A549 (cell line): ENCODE results near the gene GRHL3. TPM values are rescaled to one million over a fixed set of nuclear protein-coding genes. Genes with fewer than 3 reads are reported as not detected.

Source experiments
- ATAC-seq, 2 experiments: fragments of 200-7000 bp in 1 of 2; fragments of >200 bp in 1 of 2; cut with Nextera tagmentation in 1 of 2; cut with Tn5 transposase in 1 of 2; 3 replicates each; pipeline versions ENCODE4 v1.8.0 to v1.9.1; 2018 to 2020; ENCODE audit warnings: mild to moderate bottlenecking in 1 of 2, moderate library complexity in 1 of 2
- CTCF ChIA-PET: fragments of 300-600 bp; sonication (Branson Sonifier 250); formaldehyde crosslinking; extraction: SDS; loops from one replicate; lab custom pipeline; 2021; ENCODE audit warnings: antibody characterized with exemption, inconsistent platforms; lab: Yijun Ruan, JAX
- POLR2A ChIA-PET: fragments of 350-600 bp; formaldehyde crosslinking; extraction: SDS; loops from one replicate; lab custom pipeline; 2021; ENCODE audit warnings: antibody characterized with exemption, inconsistent platforms; lab: Yijun Ruan, JAX
- DNase-seq, 2 experiments: peaks; one replicate each; pipeline versions ENCODE4 v3.0.0 to v3.0.0-alpha.2; 2011 to 2016; ENCODE audit warnings: low read depth in 1 of 2, low spot score in 1 of 2
- FAIRE-seq: peaks from 2 replicates; lab custom pipeline; 2011; peaks lifted over from hg19 to GRCh38; lab: Jason Lieb, UNC
- H3K27ac ChIP-seq, 2 experiments: fragments of >200 bp; sonication (Bioruptor Twin); formaldehyde crosslinking; 3 replicates each; pipeline ENCODE4 v1.5.1; 2016 to 2017
- H3K4me1 ChIP-seq: fragments of >200 bp; sonication (Bioruptor Twin); formaldehyde crosslinking; 3 replicates; pipeline ENCODE4 v1.6.1; 2016
- H3K4me2 ChIP-seq: fragments of >200 bp; sonication (Bioruptor Twin); formaldehyde crosslinking; 3 replicates; pipeline ENCODE4 v1.6.1; 2016
- H3K4me3 ChIP-seq: fragments of >200 bp; sonication (Bioruptor Twin); formaldehyde crosslinking; 3 replicates; pipeline ENCODE4 v1.5.1; 2016
- H3K9me3 ChIP-seq: fragments of >200 bp; sonication (Bioruptor Twin); formaldehyde crosslinking; 3 replicates; pipeline ENCODE4 v1.6.1; 2016
- BHLHE40 ChIP-seq: IDR thresholded peaks from 2 replicates; pipeline ENCODE4 v1.6.1; 2012; ENCODE audit warnings: low read depth, low read length, inconsistent platforms
- CEBPB ChIP-seq, 2 experiments: fragments of >200 bp in 1 of 2; sonication (Bioruptor Twin) in 1 of 2; formaldehyde crosslinking in 1 of 2; IDR thresholded peaks; 2 replicates each; pipeline ENCODE4 v1.6.1; 2012 to 2016
- CHD4 ChIP-seq: fragments of 200-600 bp; sonication (generic); IDR thresholded peaks from 2 replicates; pipeline ENCODE4 v1.6.1; 2016; ENCODE audit warnings: antibody characterized with exemption, mild to moderate bottlenecking, borderline replicate concordance
- CTCF ChIP-seq: fragments of >200 bp; sonication (Bioruptor Twin); formaldehyde crosslinking; IDR thresholded peaks from 3 replicates; pipeline ENCODE4 v1.5.1; 2016
- E2F6 ChIP-seq: IDR thresholded peaks from 2 replicates; pipeline ENCODE4 v1.6.1; 2012; ENCODE audit warnings: low read depth, borderline replicate concordance
- EHMT2 ChIP-seq: fragments of 200-600 bp; sonication (generic); IDR thresholded peaks from 2 replicates; pipeline ENCODE4 v1.6.1; 2016; ENCODE audit warnings: antibody characterized with exemption, low read depth, mild to moderate bottlenecking, moderate library complexity
- FOSL2 ChIP-seq, 2 experiments: fragments of 450-650 bp in 1 of 2; fragments of >200 bp in 1 of 2; sonication (Bioruptor Twin) in 1 of 2; formaldehyde crosslinking; IDR thresholded peaks; 2 replicates each; pipeline versions ENCODE4 v1.5.0 to v1.6.1; 2016 to 2020; ENCODE audit warnings: mild to moderate bottlenecking in 1 of 2, moderate library complexity in 1 of 2
- FOXS1 ChIP-seq: fragments of 250-450 bp; sonication (Bioruptor Pico); IDR thresholded peaks from 2 replicates; pipeline ENCODE4 v1.5.0; 2020; ENCODE audit warnings: mild to moderate bottlenecking, moderate library complexity
- GATA3 ChIP-seq: IDR thresholded peaks from 2 replicates; pipeline ENCODE4 v1.6.1; 2012; ENCODE audit warnings: borderline replicate concordance
- HDAC2 ChIP-seq: fragments of 200-600 bp; sonication (generic); IDR thresholded peaks from 2 replicates; pipeline ENCODE4 v1.6.1; 2016
- JUNB ChIP-seq: fragments of >200 bp; sonication (Bioruptor Twin); formaldehyde crosslinking; IDR thresholded peaks from 2 replicates; pipeline ENCODE4 v1.6.1; 2016
- MAFK ChIP-seq: fragments of 450-650 bp; IDR thresholded peaks from 2 replicates; pipeline ENCODE4 v1.6.1; 2014; ENCODE audit not compliant: partially characterized antibody
- MAX ChIP-seq: IDR thresholded peaks from 2 replicates; pipeline ENCODE4 v1.6.1; 2012
- PBX3 ChIP-seq: IDR thresholded peaks from 2 replicates; pipeline ENCODE4 v1.6.1; 2012
- PHF8 ChIP-seq: fragments of 200-600 bp; sonication (generic); IDR thresholded peaks from 2 replicates; pipeline ENCODE4 v1.6.1; 2016; ENCODE audit warnings: low read depth, mild to moderate bottlenecking, antibody characterized with exemption, moderate library complexity, borderline replicate concordance
- POLR2AphosphoS2 ChIP-seq: conservative IDR thresholded peaks from 2 replicates; pipeline ENCODE4 v1.6.1; 2012; ENCODE audit warnings: low read length, improper control_type of control experiment, inconsistent platforms
- RARB ChIP-seq: fragments of 250-450 bp; sonication (Bioruptor Pico); IDR thresholded peaks from 2 replicates; pipeline ENCODE4 v1.8.0; 2021; ENCODE audit warnings: mild to moderate bottlenecking, moderate library complexity
- REST ChIP-seq: fragments of 200-600 bp; sonication (generic); IDR thresholded peaks from 2 replicates; pipeline ENCODE4 v1.6.1; 2016; ENCODE audit warnings: antibody characterized with exemption, mild to moderate bottlenecking, moderate library complexity
- SMC3 ChIP-seq: fragments of >200 bp; sonication (Bioruptor Twin); formaldehyde crosslinking; IDR thresholded peaks from 3 replicates; pipeline ENCODE4 v1.6.1; 2018; ENCODE audit warnings: inconsistent platforms
- TFCP2L1 ChIP-seq: fragments of 250-450 bp; sonication (Bioruptor Pico); IDR thresholded peaks from 2 replicates; pipeline ENCODE4 v1.5.0; 2021; ENCODE audit warnings: mild to moderate bottlenecking
- USF2 ChIP-seq: fragments of 450-650 bp; IDR thresholded peaks from 2 replicates; pipeline ENCODE4 v1.6.1; 2014; ENCODE audit warnings: antibody characterized with exemption
- ZFP36 ChIP-seq: fragments of 450-650 bp; IDR thresholded peaks from 2 replicates; pipeline ENCODE4 v1.6.1; 2014; ENCODE audit warnings: borderline replicate concordance; ENCODE audit not compliant: partially characterized antibody
- ZSCAN20 ChIP-seq: fragments of 250-450 bp; sonication (Bioruptor Pico); IDR thresholded peaks from 2 replicates; pipeline ENCODE4 v1.8.0; 2022; ENCODE audit warnings: mild to moderate bottlenecking, moderate library complexity
- WGBS: methylation state at CpG from one replicate; pipeline ENCODE4 v1.1.6; 2017; ENCODE audit errors: missing lambda C conversion rate; 5-methylcytosine and 5-hydroxymethylcytosine counted together
- polyA plus RNA-seq, 4 experiments: library from polyadenylated mRNA; depleted of rRNA in 3 of 4; stranded (reverse); fragments of >200 nt; fragmentation: RNase III in 1 of 4; extraction: RNeasy Plus Mini Kit Qiagen cat#74134 plus additional on column Dnase treatment in 1 of 4; gene quantifications; 2 replicates in 3 of 4; 3 replicates in 1 of 4; pipeline ENCODE4 v1.2.3, GENCODE V29; 2011 to 2017

GRHL3 gene
- polyA plus RNA-seq, 2 of the 4 experiments (the other 2 are of a cell fraction) = 0.58 to 1.6 TPM

- no peak overlapping the region for H3K4me2 ChIP-seq
- ATAC-seq = no peak
- 0 out of 6 replicates have a peak overlapping the region, but pooled peaks of 1 of the 2 experiments have one; percentile 11 for H3K27ac ChIP-seq
- no peak overlapping the region for H3K4me3 ChIP-seq
- CTCF ChIA-PET = interaction anchor here (0.7 to 23.6 kb wide), 7 partner anchors 12 to 236 kb away, joined by 3 to 748 read pairs (median 3); no protein-coding TSS in a partner anchor
- no peak for TF ChIP-seq JUNB
- no peak for TF ChIP-seq MAFK
- no peak for TF ChIP-seq EHMT2
- TF ChIP-seq MAX = no peak
- no peak for TF ChIP-seq ZSCAN20 (CRISPR knock-in tag)
- no peak for TF ChIP-seq USF2
- no peak for TF ChIP-seq BHLHE40
- no peak for TF ChIP-seq PBX3
- no peak for TF ChIP-seq FOSL2 (IDR thresholded peaks at IDR 0.05)
- no peak for TF ChIP-seq FOSL2 (CRISPR knock-in tag; IDR thresholded peaks at IDR 0.05)
- TF ChIP-seq SMC3 = no peak
- no peak for TF ChIP-seq FOXS1
- TF ChIP-seq RARB (CRISPR knock-in tag) = no peak
- TF ChIP-seq TFCP2L1 (CRISPR knock-in tag) = no peak
- TF ChIP-seq REST = no peak
- TF ChIP-seq, all 56 proteins: peak for 0
- Histone ChIP-seq H3K9me3 (no peaks in the 10 kb centered on the region), H3K4me1 (peaks cover 31% of the 10 kb centered on the region)
- DNase-seq (no peak), FAIRE-seq (no peak)
- POLR2A ChIA-PET = no interaction called here
- WGBS = 93% methylated on average over 9 of the region's 9 CpGs
Observed at GRCh38 chr1:24386241-24386640, 67.1 kb downstream of the GRHL3 start.

- no peak for TF ChIP-seq CEBPB (IDR thresholded peaks at IDR 0.05)
- TF ChIP-seq RARB (CRISPR knock-in tag) = no peak
- no peak for TF ChIP-seq GATA3
- TF ChIP-seq POLR2AphosphoS2 = no peak
- TF ChIP-seq USF2 = no peak
- no peak for TF ChIP-seq CTCF
- TF ChIP-seq E2F6 = no peak
- TF ChIP-seq HDAC2 = no peak
- TF ChIP-seq PHF8 = no peak
- TF ChIP-seq ZFP36 = no peak
- TF ChIP-seq CHD4 = no peak
- H3K9me3 ChIP-seq = no peaks in the 10 kb centered on the region
- H3K4me2 ChIP-seq = no peak overlapping the region
- peak overlapping the region; percentile 17 to 56; a peak in 3 of 6 replicates for H3K27ac ChIP-seq
- no peak overlapping the region for H3K4me3 ChIP-seq
- 95% methylated on average over 11 of the region's 11 CpGs for WGBS
- POLR2A ChIA-PET = no interaction called here
- H3K4me1 ChIP-seq = peaks cover 37% of the 10 kb centered on the region
- ATAC-seq (no peak), DNase-seq (no peak), FAIRE-seq (no peak)
- CTCF ChIA-PET = interaction anchor here (1.1 to 23.6 kb wide), 2 partner anchors 28 to 191 kb away, joined by 3 to 748 read pairs; no protein-coding TSS in a partner anchor
Observed at GRCh38 chr1:24386931-24387330, 67.8 kb downstream of the GRHL3 start.
